ENCODE measurements around the gene BCAR3.

BCAR3 gene

GRCh38 chr1:93705892-93706500 is 24.4 kb upstream of the BCAR3 start:
- no peak overlapping the region for H3K27ac ChIP-seq (ENCODE audit: low read length, poor library complexity, severe bottlenecking)
- no peak overlapping the region for H2BK120ac ChIP-seq (ENCODE audit: low read depth, low read length)
- H2AK5ac ChIP-seq (ENCODE audit: low read length, severe bottlenecking): peak overlapping the region; percentile 40
- no peak overlapping the region for H2BK15ac ChIP-seq (ENCODE audit: low read depth, poor library complexity, severe bottlenecking)
- H3K4me1 ChIP-seq (ENCODE audit: control insufficient read depth, insufficient read depth, low read depth, low read length): peaks cover 26% of the 10 kb centered on the region
- no peaks in the 10 kb centered on the region for H3K27me3 ChIP-seq (ENCODE audit: control insufficient read depth in 1 of 2, insufficient read depth in 1 of 2, low read length in 2 of 2)
- DNase-seq: no peak
- H3K4me2 ChIP-seq (ENCODE audit: low read length, poor library complexity, severe bottlenecking): no peak overlapping the region
- no peak overlapping the region for H3K14ac ChIP-seq (ENCODE audit: low read length in 2 of 2)
- 98% methylated on average over 3 of the region's 3 CpGs for WGBS
- H3K4ac ChIP-seq (ENCODE audit: low read depth in 1 of 2, low read length in 2 of 2): no peak overlapping the region
- H3K4me3 ChIP-seq (ENCODE audit: insufficient read depth in 1 of 2, low read depth in 1 of 2, low read length in 2 of 2): no peak overlapping the region
- peak overlapping the region in 1 of 2 experiments; percentile 60 for H2BK12ac ChIP-seq (ENCODE audit: low read length in 2 of 2)
- peak overlapping the region in 1 of 2 experiments; percentile 28 for H3K18ac ChIP-seq (ENCODE audit: low read depth in 1 of 2, low read length in 2 of 2)
- H3K36me3 ChIP-seq (ENCODE audit: control insufficient read depth in 1 of 2, insufficient read depth in 2 of 2, low read depth in 1 of 2, low read length in 2 of 2): no peaks in the 10 kb centered on the region
- no peak overlapping the region for H4K8ac ChIP-seq (ENCODE audit: low read length)
- no peak overlapping the region for H3K9ac ChIP-seq (ENCODE audit: low read length)
- no peaks in the 10 kb centered on the region for H3K9me3 ChIP-seq (ENCODE audit: control insufficient read depth, low read length)
- H4K91ac ChIP-seq (ENCODE audit: low read length): no peak overlapping the region
- H2AFZ ChIP-seq (ENCODE audit: low read depth, low read length): no peak overlapping the region
- no peak overlapping the region for H2BK5ac ChIP-seq (ENCODE audit: low read depth, low read length, poor library complexity, severe bottlenecking)
- H3K79me1 ChIP-seq (replicated peaks; ENCODE audit: low read length, poor library complexity, severe bottlenecking): no peaks in the 10 kb centered on the region
- no peak overlapping the region for H3K23ac ChIP-seq (ENCODE audit: low read length in 2 of 2)

GRCh38 chr1:93704052-93704451 is 22.4 kb upstream of the BCAR3 start:
- Histone ChIP-seq H3K27me3 (ENCODE audit: control insufficient read depth in 1 of 2, insufficient read depth in 1 of 2, low read length in 2 of 2) (no peaks in the 10 kb centered on the region), H2BK120ac (ENCODE audit: low read depth, low read length) (no peak overlapping the region), H2AK5ac (ENCODE audit: low read length, severe bottlenecking) (peak overlapping the region; percentile 92), H3K4ac (ENCODE audit: low read depth in 1 of 2, low read length in 2 of 2) (no peak overlapping the region), H2BK15ac (ENCODE audit: low read depth, poor library complexity, severe bottlenecking) (no peak overlapping the region), H3K23ac (ENCODE audit: low read length in 2 of 2) (no peak overlapping the region), H3K27ac (ENCODE audit: low read length, poor library complexity, severe bottlenecking) (no peak overlapping the region), H4K91ac (ENCODE audit: low read length) (no peak overlapping the region), H3K36me3 (ENCODE audit: control insufficient read depth in 1 of 2, insufficient read depth in 2 of 2, low read depth in 1 of 2, low read length in 2 of 2) (no peaks in the 10 kb centered on the region), H3K9me3 (ENCODE audit: control insufficient read depth, low read length) (no peaks in the 10 kb centered on the region), H4K8ac (ENCODE audit: low read length) (no peak overlapping the region), H3K18ac (ENCODE audit: low read depth in 1 of 2, low read length in 2 of 2) (no peak overlapping the region), H3K14ac (ENCODE audit: low read length in 2 of 2) (no peak overlapping the region), H3K4me3 (ENCODE audit: insufficient read depth in 1 of 2, low read depth in 1 of 2, low read length in 2 of 2) (no peak overlapping the region), H2BK12ac (ENCODE audit: low read length in 2 of 2) (no peak overlapping the region), H3K4me2 (ENCODE audit: low read length, poor library complexity, severe bottlenecking) (no peak overlapping the region), H2AFZ (ENCODE audit: low read depth, low read length) (no peak overlapping the region), H2BK5ac (ENCODE audit: low read depth, low read length, poor library complexity, severe bottlenecking) (no peak overlapping the region), H3K79me1 (replicated peaks; ENCODE audit: low read length, poor library complexity, severe bottlenecking) (no peaks in the 10 kb centered on the region), H3K4me1 (ENCODE audit: control insufficient read depth, insufficient read depth, low read depth, low read length) (peaks cover 27% of the 10 kb centered on the region), H3K9ac (ENCODE audit: low read length) (no peak overlapping the region)
- 92% methylated on average over 2 of the region's 2 CpGs for WGBS
- no peak for DNase-seq

- no peak overlapping the region for H2BK5ac ChIP-seq (ENCODE audit: low read depth, low read length, poor library complexity, severe bottlenecking)
- no peak overlapping the region for H3K27ac ChIP-seq (ENCODE audit: low read length, poor library complexity, severe bottlenecking)
- 94% methylated on average over 1 of the region's 3 CpGs for WGBS
- H3K79me1 ChIP-seq (replicated peaks; ENCODE audit: low read length, poor library complexity, severe bottlenecking): no peaks in the 10 kb centered on the region
- no peak overlapping the region for H3K4me3 ChIP-seq (ENCODE audit: insufficient read depth in 1 of 2, low read depth in 1 of 2, low read length in 2 of 2)
- no peak overlapping the region for H2BK120ac ChIP-seq (ENCODE audit: low read depth, low read length)
- H3K4me1 ChIP-seq (ENCODE audit: control insufficient read depth, insufficient read depth, low read depth, low read length): peaks cover 26% of the 10 kb centered on the region
- no peak overlapping the region for H3K18ac ChIP-seq (ENCODE audit: low read depth in 1 of 2, low read length in 2 of 2)
- H2BK12ac ChIP-seq (ENCODE audit: low read length in 2 of 2): no peak overlapping the region
- no peaks in the 10 kb centered on the region for H3K36me3 ChIP-seq (ENCODE audit: control insufficient read depth in 1 of 2, insufficient read depth in 2 of 2, low read depth in 1 of 2, low read length in 2 of 2)
- no peak overlapping the region for H2BK15ac ChIP-seq (ENCODE audit: low read depth, poor library complexity, severe bottlenecking)
- H3K27me3 ChIP-seq (ENCODE audit: control insufficient read depth in 1 of 2, insufficient read depth in 1 of 2, low read length in 2 of 2): no peaks in the 10 kb centered on the region
- no peak overlapping the region for H2AFZ ChIP-seq (ENCODE audit: low read depth, low read length)
- no peak overlapping the region for H3K23ac ChIP-seq (ENCODE audit: low read length in 2 of 2)
- H3K14ac ChIP-seq (ENCODE audit: low read length in 2 of 2): no peak overlapping the region
- H4K8ac ChIP-seq (ENCODE audit: low read length): no peak overlapping the region
- DNase-seq: no peak
- H3K9ac ChIP-seq (ENCODE audit: low read length): no peak overlapping the region
- no peak overlapping the region for H2AK5ac ChIP-seq (ENCODE audit: low read length, severe bottlenecking)
- H4K91ac ChIP-seq (ENCODE audit: low read length): no peak overlapping the region
- H3K4ac ChIP-seq (ENCODE audit: low read depth in 1 of 2, low read length in 2 of 2): no peak overlapping the region
- H3K9me3 ChIP-seq (ENCODE audit: control insufficient read depth, low read length): no peaks in the 10 kb centered on the region
- H3K4me2 ChIP-seq (ENCODE audit: low read length, poor library complexity, severe bottlenecking): no peak overlapping the region
Measured at GRCh38 chr1:93703643-93704042, 22.0 kb upstream of the BCAR3 start.

- no peaks in the 10 kb centered on the region for H3K9me3 ChIP-seq (ENCODE audit: control insufficient read depth, low read length)
- H2BK120ac ChIP-seq (ENCODE audit: low read depth, low read length): no peak overlapping the region
- DNase-seq: no peak
- H2BK12ac ChIP-seq (ENCODE audit: low read length in 2 of 2): peak overlapping the region; percentile 12 to 14
- H3K23ac ChIP-seq (ENCODE audit: low read length in 2 of 2): peak overlapping the region in 1 of 2 experiments; percentile 23
- no peak overlapping the region for H3K4me2 ChIP-seq (ENCODE audit: low read length, poor library complexity, severe bottlenecking)
- no peak overlapping the region for H3K4me3 ChIP-seq (ENCODE audit: insufficient read depth in 1 of 2, low read depth in 1 of 2, low read length in 2 of 2)
- WGBS: 89% methylated on average over 2 of the region's 3 CpGs
- peak overlapping the region; percentile 8 for H4K8ac ChIP-seq (ENCODE audit: low read length)
- no peak overlapping the region for H2BK15ac ChIP-seq (ENCODE audit: low read depth, poor library complexity, severe bottlenecking)
- no peak overlapping the region for H2BK5ac ChIP-seq (ENCODE audit: low read depth, low read length, poor library complexity, severe bottlenecking)
- H3K9ac ChIP-seq (ENCODE audit: low read length): peak overlapping the region; percentile 20
- no peak overlapping the region for H2AFZ ChIP-seq (ENCODE audit: low read depth, low read length)
- H3K79me1 ChIP-seq (replicated peaks; ENCODE audit: low read length, poor library complexity, severe bottlenecking): no peaks in the 10 kb centered on the region
- no peak overlapping the region for H3K4ac ChIP-seq (ENCODE audit: low read depth in 1 of 2, low read length in 2 of 2)
- H3K36me3 ChIP-seq (ENCODE audit: control insufficient read depth in 1 of 2, insufficient read depth in 2 of 2, low read depth in 1 of 2, low read length in 2 of 2): no peaks in the 10 kb centered on the region
- H3K27me3 ChIP-seq (ENCODE audit: control insufficient read depth in 1 of 2, insufficient read depth in 1 of 2, low read length in 2 of 2): no peaks in the 10 kb centered on the region
- H3K27ac ChIP-seq (ENCODE audit: low read length, poor library complexity, severe bottlenecking): peak overlapping the region; percentile 48
- peak overlapping the region; percentile 3 to 41 for H3K18ac ChIP-seq (ENCODE audit: low read depth in 1 of 2, low read length in 2 of 2)
- H2AK5ac ChIP-seq (ENCODE audit: low read length, severe bottlenecking): peak overlapping the region; percentile 54
- peak overlapping the region; percentile 44 for H4K91ac ChIP-seq (ENCODE audit: low read length)
- H3K14ac ChIP-seq (ENCODE audit: low read length in 2 of 2): no peak overlapping the region
- peaks cover 26% of the 10 kb centered on the region for H3K4me1 ChIP-seq (ENCODE audit: control insufficient read depth, insufficient read depth, low read depth, low read length)
Measured at GRCh38 chr1:93702828-93703183, 21.2 kb upstream of the BCAR3 start.

Data from mesenchymal stem cell (in vitro differentiated cells and primary cell).